H1 (cell line): Measurements from ENCODE around the gene TEX51. TPM values are rescaled to one million over a fixed set of nuclear protein-coding genes. Genes with fewer than 3 reads are reported as not detected.

Source experiments
- BCL11A ChIP-seq, 2 experiments: IDR thresholded peaks; one replicate each; pipeline ENCODE4 v1.6.1; 2011; ENCODE audit warnings: low read depth in 2 of 2, low read length in 2 of 2, mild to moderate bottlenecking in 2 of 2
- CBX8 ChIP-seq: fragments of 300-800, 300-1000 bp; sonication (generic); IDR thresholded peaks from 2 replicates; pipeline ENCODE4 v1.7.1; 2016; ENCODE audit warnings: low read depth, low read length, borderline replicate concordance
- CEBPB ChIP-seq: IDR thresholded peaks from 2 replicates; pipeline ENCODE4 v1.6.1; 2012; ENCODE audit warnings: low read depth, low read length
- CREB1 ChIP-seq: IDR thresholded peaks from 2 replicates; pipeline ENCODE4 v1.6.1; 2012; ENCODE audit warnings: inconsistent platforms
- KDM5A ChIP-seq: fragments of 200-600 bp; IDR thresholded peaks from 2 replicates; pipeline ENCODE4 v1.7.1; 2012; ENCODE audit warnings: mild to moderate bottlenecking, low read length, inconsistent platforms, mixed read lengths
- MAFK ChIP-seq: IDR thresholded peaks from 2 replicates; pipeline ENCODE4 v1.6.1; 2012; ENCODE audit warnings: low read depth, mild to moderate bottlenecking, improper control_type of control experiment, low read length
- SAP30 ChIP-seq: fragments of 300-600 bp; sonication (generic); IDR thresholded peaks from 2 replicates; pipeline ENCODE4 v1.7.1; 2012; ENCODE audit warnings: low read length, moderate library complexity, mild to moderate bottlenecking, inconsistent platforms; ENCODE audit not compliant: insufficient read depth, insufficient replicate concordance
- SIRT6 ChIP-seq: IDR thresholded peaks from one replicate; pipeline ENCODE4 v1.7.1; 2012; ENCODE audit warnings: low read length, inconsistent platforms
- polyA plus RNA-seq, 7 experiments: library from polyadenylated mRNA; depleted of rRNA in 3 of 7; stranded (reverse) in 5 of 7; unstranded in 2 of 7; fragments of >200 nt in 5 of 7; fragments of 200-250 nt in 2 of 7; gene quantifications; 1 replicate in 5 of 7; 2 replicates in 1 of 7; 4 replicates in 1 of 7; pipeline versions ENCODE4 v1.2.1 to v1.2.3, GENCODE V29; 2011 to 2013; ENCODE audit warnings: missing spikeins in 2 of 7, mixed read lengths in 2 of 7
- total RNA-seq: library from RNA; stranded (reverse); fragmentation: NEBNext Ultra II Directional; extraction: Animal tissue kit (Norgen Biotek cat#: 25700); gene quantifications from 2 replicates; pipeline ENCODE4 v1.2.1, GENCODE V29; 2021

TEX51 gene
- total and polyA plus RNA-seq, 2 of the 8 experiments (the other 6 are each of a cell fraction or from before 2014, with no cell fraction given), result not detected

GRCh38 chr2:126849486-126849885 lies 49.2 kb upstream of the TEX51 start (continued):
- TF ChIP-seq CREB1 (no peak), BCL11A (IDR thresholded peaks at IDR 0.05; ENCODE audit: low read depth in 2 of 2, low read length in 2 of 2) (no peak), MAFK (no peak), KDM5A (no peak), SAP30 (no peak), CBX8 (no peak), SIRT6 (no peak), CEBPB (no peak)
